Esophagus muscularis mucosa (tissue), 4 donors: ENCODE results near the gene TRIM8.

Experiments used
- EP300 ChIP-seq: sonication (generic); formaldehyde crosslinking; IDR thresholded peaks from one replicate; pipeline ENCODE4 v1.6.1; 2017; ENCODE audit warnings: antibody characterized with exemption
- POLR2AphosphoS5 ChIP-seq, 2 donors: sonication (generic); formaldehyde crosslinking; IDR thresholded peaks; one replicate each; pipeline ENCODE4 v1.6.1; 2017; ENCODE audit warnings: antibody characterized with exemption in 2 of 2
- TF ChIP-seq, protein P1 (sequence below), 3 experiments: fragments of 200-600 bp in 2 of 3; fragments of 450-650 bp in 1 of 3; sonication (generic) in 2 of 3; IDR thresholded peaks; one replicate each; pipeline ENCODE4 v1.5.1; 2017 to 2019; ENCODE audit warnings: antibody characterized with exemption in 3 of 3, mild to moderate bottlenecking in 2 of 3, moderate library complexity in 1 of 3

DNA sequence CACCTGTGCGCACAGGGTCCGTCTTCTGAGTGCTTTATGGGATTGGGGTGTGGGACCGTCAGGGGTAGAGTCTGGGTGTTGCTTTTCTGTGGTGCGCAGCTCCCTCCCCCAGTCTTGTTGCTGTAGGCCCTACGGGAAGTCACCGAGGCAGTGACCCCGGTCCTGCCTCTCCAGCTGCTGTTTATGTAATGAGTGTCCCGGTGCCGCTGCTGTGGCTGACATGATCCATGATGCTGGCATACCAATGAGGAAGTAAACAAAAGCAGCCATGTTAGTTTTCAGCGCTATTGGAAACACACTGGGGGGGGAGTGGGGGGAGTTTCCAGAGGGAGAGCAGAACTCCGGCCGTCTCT, 1.1 kb downstream of the TRIM8 start:
- TF ChIP-seq, protein P1, sequence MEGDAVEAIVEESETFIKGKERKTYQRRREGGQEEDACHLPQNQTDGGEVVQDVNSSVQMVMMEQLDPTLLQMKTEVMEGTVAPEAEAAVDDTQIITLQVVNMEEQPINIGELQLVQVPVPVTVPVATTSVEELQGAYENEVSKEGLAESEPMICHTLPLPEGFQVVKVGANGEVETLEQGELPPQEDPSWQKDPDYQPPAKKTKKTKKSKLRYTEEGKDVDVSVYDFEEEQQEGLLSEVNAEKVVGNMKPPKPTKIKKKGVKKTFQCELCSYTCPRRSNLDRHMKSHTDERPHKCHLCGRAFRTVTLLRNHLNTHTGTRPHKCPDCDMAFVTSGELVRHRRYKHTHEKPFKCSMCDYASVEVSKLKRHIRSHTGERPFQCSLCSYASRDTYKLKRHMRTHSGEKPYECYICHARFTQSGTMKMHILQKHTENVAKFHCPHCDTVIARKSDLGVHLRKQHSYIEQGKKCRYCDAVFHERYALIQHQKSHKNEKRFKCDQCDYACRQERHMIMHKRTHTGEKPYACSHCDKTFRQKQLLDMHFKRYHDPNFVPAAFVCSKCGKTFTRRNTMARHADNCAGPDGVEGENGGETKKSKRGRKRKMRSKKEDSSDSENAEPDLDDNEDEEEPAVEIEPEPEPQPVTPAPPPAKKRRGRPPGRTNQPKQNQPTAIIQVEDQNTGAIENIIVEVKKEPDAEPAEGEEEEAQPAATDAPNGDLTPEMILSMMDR (IDR thresholded peaks at IDR 0.05), result no peak
- TF ChIP-seq EP300 (no peak), POLR2AphosphoS5 (IDR thresholded peaks at IDR 0.05) (no peak)
